Trophoblast cell (in vitro differentiated cells and primary cell): Measurements from ENCODE around the gene ZNF454.
A peak's percentile ranks its signal among the peaks of the same experiment; 100 is the strongest.

Source experiments
- DNase-seq, 2 donors: peaks; one replicate each; pipeline ENCODE4 v3.0.0-alpha.2; 2016
- H2AFZ ChIP-seq: 2 replicates; pipeline ENCODE4 v1.6.1; 2013; ENCODE audit warnings: low read length, moderate library complexity, mild to moderate bottlenecking; ENCODE audit not compliant: insufficient read depth, poor library complexity
- H2AK5ac ChIP-seq: 2 replicates; pipeline ENCODE4 v1.6.1; 2013; ENCODE audit warnings: mild to moderate bottlenecking, low read length
- H2BK120ac ChIP-seq: 2 replicates; pipeline ENCODE4 v1.6.1; 2013; ENCODE audit warnings: low read length, mild to moderate bottlenecking, moderate library complexity; ENCODE audit not compliant: insufficient read depth, poor library complexity
- H2BK12ac ChIP-seq: 2 replicates; pipeline ENCODE4 v1.6.1; 2013; ENCODE audit warnings: mild to moderate bottlenecking, low read length, moderate library complexity
- H2BK5ac ChIP-seq: 2 replicates; pipeline ENCODE4 v1.6.1; 2013; ENCODE audit warnings: low read length, low read depth, moderate library complexity, mild to moderate bottlenecking; ENCODE audit not compliant: poor library complexity
- H3K14ac ChIP-seq: 2 replicates; pipeline ENCODE4 v1.6.1; 2013; ENCODE audit warnings: mild to moderate bottlenecking, low read length
- H3K18ac ChIP-seq: 2 replicates; pipeline ENCODE4 v1.6.1; 2013; ENCODE audit warnings: mild to moderate bottlenecking, low read length
- H3K23ac ChIP-seq: 2 replicates; pipeline ENCODE4 v1.6.1; 2013; ENCODE audit warnings: low read length
- H3K27ac ChIP-seq: 2 replicates; pipeline ENCODE4 v1.5.1; 2013; ENCODE audit warnings: low read depth, mild to moderate bottlenecking, inconsistent platforms, low read length, moderate library complexity
- H3K27me3 ChIP-seq: 2 replicates; pipeline ENCODE4 v1.6.1; 2013; ENCODE audit warnings: inconsistent platforms, mild to moderate bottlenecking, low read length, moderate library complexity; ENCODE audit not compliant: insufficient read depth
- H3K36me3 ChIP-seq, 2 experiments: 1 replicate in 1 of 2; 2 replicates in 1 of 2; pipeline ENCODE4 v1.6.1; 2013; ENCODE audit warnings: low read length in 2 of 2, mild to moderate bottlenecking in 2 of 2, moderate library complexity in 1 of 2; ENCODE audit not compliant: insufficient read depth in 2 of 2, control insufficient read depth in 1 of 2
- H3K4ac ChIP-seq: 2 replicates; pipeline ENCODE4 v1.6.1; 2013; ENCODE audit warnings: low read depth, mild to moderate bottlenecking, low read length, moderate library complexity
- H3K4me1 ChIP-seq, 2 experiments: 1 replicate in 1 of 2; 2 replicates in 1 of 2; pipeline ENCODE4 v1.6.1; 2013; ENCODE audit warnings: low read length in 2 of 2, mild to moderate bottlenecking in 2 of 2, moderate library complexity in 1 of 2; ENCODE audit not compliant: insufficient read depth in 2 of 2, control insufficient read depth in 1 of 2
- H3K4me2 ChIP-seq: 2 replicates; pipeline ENCODE4 v1.6.1; 2013; ENCODE audit warnings: inconsistent platforms, mild to moderate bottlenecking, low read length, moderate library complexity
- H3K4me3 ChIP-seq: 2 replicates; pipeline ENCODE4 v1.5.1; 2013; ENCODE audit warnings: mild to moderate bottlenecking, low read depth, low read length, inconsistent platforms
- H3K79me1 ChIP-seq: one replicate; pipeline ENCODE4 v1.6.1; 2013; ENCODE audit warnings: low read length
- H3K79me2 ChIP-seq: 2 replicates; pipeline ENCODE4 v1.6.1; 2013; ENCODE audit warnings: low read length, mild to moderate bottlenecking; ENCODE audit not compliant: control insufficient read depth, insufficient read depth, poor library complexity
- H3K9ac ChIP-seq: 2 replicates; pipeline ENCODE4 v1.6.1; 2013; ENCODE audit warnings: mild to moderate bottlenecking, low read length
- H3K9me3 ChIP-seq: 2 replicates; pipeline ENCODE4 v1.6.1; 2013; ENCODE audit warnings: low read depth, mild to moderate bottlenecking, control low read depth, inconsistent platforms, low read length; ENCODE audit not compliant: insufficient read depth
- H4K12ac ChIP-seq: 2 replicates; pipeline ENCODE4 v1.6.1; 2013; ENCODE audit warnings: low read depth, mild to moderate bottlenecking, low read length, moderate library complexity
- H4K8ac ChIP-seq: 2 replicates; pipeline ENCODE4 v1.6.1; 2013; ENCODE audit warnings: low read depth, mild to moderate bottlenecking, low read length, moderate library complexity
- H4K91ac ChIP-seq: one replicate; pipeline ENCODE4 v1.6.1; 2013; ENCODE audit warnings: low read depth, mild to moderate bottlenecking, low read length, moderate library complexity
- WGBS: extraction: QIAGEN DNeasy Blood & Tissue Kit; methylation state at CpG from one replicate; pipeline ENCODE4 v1.1.7; 2013; ENCODE audit warnings: missing lambda C conversion rate; ENCODE audit not compliant: insufficient read length, insufficient coverage; ENCODE audit errors: extremely low coverage; 5-methylcytosine and 5-hydroxymethylcytosine counted together

Gene ZNF454

DNA sequence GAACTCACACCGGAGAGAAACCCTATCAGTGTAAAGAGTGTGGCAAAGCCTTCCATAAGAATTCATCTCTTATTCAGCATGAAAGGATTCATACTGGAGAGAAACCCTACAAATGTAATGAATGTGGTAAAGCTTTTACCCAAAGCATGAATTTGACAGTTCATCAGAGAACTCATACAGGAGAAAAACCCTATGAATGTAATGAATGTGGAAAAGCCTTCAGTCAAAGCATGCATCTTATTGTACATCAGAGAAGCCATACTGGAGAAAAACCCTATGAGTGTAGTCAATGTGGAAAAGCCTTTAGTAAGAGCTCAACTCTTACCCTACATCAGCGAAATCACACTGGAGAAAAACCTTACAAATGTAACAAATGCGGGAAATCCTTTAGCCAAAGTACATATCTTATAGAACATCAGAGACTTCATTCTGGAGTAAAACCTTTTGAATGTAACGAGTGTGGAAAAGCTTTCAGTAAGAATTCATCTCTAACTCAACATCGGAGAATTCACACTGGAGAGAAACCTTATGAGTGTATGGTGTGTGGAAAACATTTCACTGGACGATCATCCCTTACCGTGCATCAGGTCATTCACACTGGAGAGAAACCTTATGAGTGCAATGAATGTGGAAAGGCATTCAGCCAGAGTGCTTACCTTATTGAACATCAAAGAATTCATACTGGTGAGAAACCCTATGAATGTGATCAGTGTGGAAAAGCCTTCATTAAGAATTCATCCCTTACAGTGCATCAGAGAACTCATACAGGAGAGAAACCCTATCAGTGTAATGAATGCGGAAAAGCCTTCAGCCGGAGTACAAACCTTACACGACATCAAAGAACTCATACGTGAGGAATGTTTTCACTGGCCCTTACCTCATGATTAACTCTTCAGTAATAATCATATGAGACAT, 8.9 kb upstream of the ZNF454 start:
- no peak overlapping the region for H3K9ac ChIP-seq
- H3K14ac ChIP-seq = no peak overlapping the region
- no peak overlapping the region for H4K8ac ChIP-seq
- H2BK120ac ChIP-seq = no peak overlapping the region
- DNase-seq = no peak
- no peak overlapping the region for H3K23ac ChIP-seq
- no peak overlapping the region for H3K18ac ChIP-seq
- H3K4me1 ChIP-seq = no peaks in the 10 kb centered on the region
- H3K27ac ChIP-seq = no peak overlapping the region
- no CpG with 5 or more reads among the region's 11 CpGs for WGBS
- H3K79me1 ChIP-seq = no peaks in the 10 kb centered on the region
- H2BK12ac ChIP-seq = no peak overlapping the region
- no peak overlapping the region for H2AK5ac ChIP-seq
- H3K4me2 ChIP-seq = no peak overlapping the region
- H2AFZ ChIP-seq = no peak overlapping the region
- no peak overlapping the region for H3K4ac ChIP-seq
- no peak overlapping the region for H2BK5ac ChIP-seq
- peaks cover 32% of the 10 kb centered on the region for H3K9me3 ChIP-seq
- H3K79me2 ChIP-seq = no peaks in the 10 kb centered on the region
- H3K27me3 ChIP-seq = no peaks in the 10 kb centered on the region
- no peak overlapping the region for H4K91ac ChIP-seq
- H3K36me3 ChIP-seq = no peaks in the 10 kb centered on the region
- H3K4me3 ChIP-seq = no peak overlapping the region
- no peak overlapping the region for H4K12ac ChIP-seq

GRCh38 chr5:178941361-178941760, 363 bp downstream of the ZNF454 start:
- no peak overlapping the region for H2BK120ac ChIP-seq
- WGBS = no CpG with 5 or more reads among the region's 23 CpGs

GRCh38 chr5:178965465-178966055, 24.6 kb downstream of the ZNF454 start:
- Histone ChIP-seq H3K9ac (no peak overlapping the region), H3K27ac (no peak overlapping the region), H3K14ac (no peak overlapping the region), H3K4me3 (no peak overlapping the region), H3K9me3 (peaks cover 35% of the 10 kb centered on the region), H2AK5ac (no peak overlapping the region), H3K4me1 (no peaks in the 10 kb centered on the region), H2BK12ac (no peak overlapping the region), H2BK120ac (no peak overlapping the region), H4K8ac (no peak overlapping the region), H3K79me1 (no peaks in the 10 kb centered on the region), H3K79me2 (no peaks in the 10 kb centered on the region), H2AFZ (no peak overlapping the region), H3K18ac (no peak overlapping the region), H3K23ac (no peak overlapping the region), H4K91ac (no peak overlapping the region), H3K36me3 (peaks cover 2 to 3% of the 10 kb centered on the region in 2 experiments), H3K4ac (no peak overlapping the region), H4K12ac (no peak overlapping the region), H3K27me3 (no peaks in the 10 kb centered on the region), H2BK5ac (no peak overlapping the region), H3K4me2 (no peak overlapping the region)
- WGBS = no CpG with 5 or more reads among the region's 5 CpGs
- no peak for DNase-seq

More at GRCh38 chr5:178941361-178941760, 363 bp downstream of the ZNF454 start:
- no peaks in the 10 kb centered on the region for H3K36me3 ChIP-seq
- H2AFZ ChIP-seq = peak overlapping the region; percentile 33
- H3K4ac ChIP-seq = no peak overlapping the region
- peak overlapping the region; percentile 80 for H4K8ac ChIP-seq
- no peak overlapping the region for H3K18ac ChIP-seq
- H3K9ac ChIP-seq = no peak overlapping the region
- no peak for DNase-seq
- peaks cover 0 to 5% of the 10 kb centered on the region in 2 experiments for H3K4me1 ChIP-seq
- peaks cover 7% of the 10 kb centered on the region for H3K79me1 ChIP-seq
- H3K14ac ChIP-seq = peak overlapping the region; percentile 15
- H3K4me3 ChIP-seq = peak overlapping the region; percentile 65
- no peak overlapping the region for H3K27ac ChIP-seq
- H4K12ac ChIP-seq = no peak overlapping the region
- peaks cover 2% of the 10 kb centered on the region for H3K79me2 ChIP-seq
- H3K9me3 ChIP-seq = peaks cover 53% of the 10 kb centered on the region
- no peak overlapping the region for H2AK5ac ChIP-seq
- H3K4me2 ChIP-seq = peak overlapping the region; percentile 60
- no peak overlapping the region for H2BK12ac ChIP-seq
- no peak overlapping the region for H3K23ac ChIP-seq
- H4K91ac ChIP-seq = peak overlapping the region; percentile 41
- H2BK5ac ChIP-seq = no peak overlapping the region
- H3K27me3 ChIP-seq = no peaks in the 10 kb centered on the region

GRCh38 chr5:178981381-178981780, 40.4 kb downstream of the ZNF454 start:
- H2BK5ac ChIP-seq = no peak overlapping the region
- no peak overlapping the region for H3K9ac ChIP-seq
- no peak overlapping the region for H2AK5ac ChIP-seq
- H3K18ac ChIP-seq = no peak overlapping the region
- no peak overlapping the region for H2BK120ac ChIP-seq
- H3K79me1 ChIP-seq = no peaks in the 10 kb centered on the region
- no CpG with 5 or more reads among the region's 15 CpGs for WGBS
- H3K23ac ChIP-seq = no peak overlapping the region
- no peak overlapping the region for H3K14ac ChIP-seq
- no peak overlapping the region for H2BK12ac ChIP-seq
- H3K9me3 ChIP-seq = peaks cover 57% of the 10 kb centered on the region
- H3K27me3 ChIP-seq = no peaks in the 10 kb centered on the region
- H4K8ac ChIP-seq = no peak overlapping the region
- no peak overlapping the region for H3K4me2 ChIP-seq
- H4K12ac ChIP-seq = no peak overlapping the region
- DNase-seq = no peak
- no peaks in the 10 kb centered on the region for H3K36me3 ChIP-seq
- H3K4me3 ChIP-seq = peak overlapping the region; percentile 32
- no peak overlapping the region for H2AFZ ChIP-seq
- H3K4me1 ChIP-seq = no peaks in the 10 kb centered on the region
- H3K79me2 ChIP-seq = no peaks in the 10 kb centered on the region
- no peak overlapping the region for H4K91ac ChIP-seq
- H3K4ac ChIP-seq = no peak overlapping the region
- H3K27ac ChIP-seq = no peak overlapping the region
